NCI-H774 (cell line): Measurements from ENCODE around the gene ARFGAP3.

Experiments
- DNase-seq: peaks from one replicate; lab custom pipeline; 2025; lab: John Stamatoyannopoulos, UW

The ARFGAP3 gene

GRCh38 chr22:42883970-42884369 is 26.9 kb upstream of the ARFGAP3 start:
- no peak for DNase-seq

- DNase-seq, result no peak
Observed at GRCh38 chr22:42883121-42883520, 26.0 kb upstream of the ARFGAP3 start.

GRCh38 chr22:42881982-42882656 is 25.0 kb upstream of the ARFGAP3 start:
- DNase-seq, result no peak

- DNase-seq, result no peak
Observed at GRCh38 chr22:42881298-42881697, 24.2 kb upstream of the ARFGAP3 start.

- DNase-seq, result no peak
Observed at GRCh38 chr22:42880815-42881214, 23.7 kb upstream of the ARFGAP3 start.

GRCh38 chr22:42879371-42880021 is 22.4 kb upstream of the ARFGAP3 start:
- DNase-seq, result no peak

- DNase-seq, result no peak
Observed at GRCh38 chr22:42878561-42879305, 21.7 kb upstream of the ARFGAP3 start.

- no peak for DNase-seq
Observed at GRCh38 chr22:42877597-42878340, 20.7 kb upstream of the ARFGAP3 start.

- DNase-seq, result no peak
Observed at GRCh38 chr22:42877158-42877557, 20.1 kb upstream of the ARFGAP3 start.

- DNase-seq, result no peak
Observed at GRCh38 chr22:42876041-42876440, 19.0 kb upstream of the ARFGAP3 start.

- no peak for DNase-seq
Observed at GRCh38 chr22:42874010-42874409, 16.9 kb upstream of the ARFGAP3 start.

- DNase-seq, result no peak
Observed at GRCh38 chr22:42873356-42873755, 16.3 kb upstream of the ARFGAP3 start.

- DNase-seq, result no peak
Observed at GRCh38 chr22:42872821-42873220, 15.7 kb upstream of the ARFGAP3 start.

- no peak for DNase-seq
Observed at GRCh38 chr22:42871146-42872050, 14.3 kb upstream of the ARFGAP3 start.

- DNase-seq, result no peak
Observed at GRCh38 chr22:42869888-42870480, 12.9 kb upstream of the ARFGAP3 start.

- no peak for DNase-seq
Observed at GRCh38 chr22:42869463-42869862, 12.4 kb upstream of the ARFGAP3 start.

GRCh38 chr22:42868751-42869251 is 11.7 kb upstream of the ARFGAP3 start:
- no peak for DNase-seq

- no peak for DNase-seq
Observed at GRCh38 chr22:42866100-42866499, 9.0 kb upstream of the ARFGAP3 start.

- no peak for DNase-seq
Observed at GRCh38 chr22:42865536-42865935, 8.5 kb upstream of the ARFGAP3 start.

- no peak for DNase-seq
Observed at GRCh38 chr22:42863349-42863961, 6.4 kb upstream of the ARFGAP3 start.
